ENCODE measurements around the gene TNNT2. TPM values are rescaled to one million over a fixed set of nuclear protein-coding genes. Genes with fewer than 3 reads are reported as not detected.

TNNT2 gene
- total RNA-seq, 1 donor from 2014 or later: 3.3 TPM

GRCh38 chr1:201331166-201331565, 46.3 kb downstream of the TNNT2 start:
- Mint-ChIP-seq H3K4me3 (ENCODE audit: unreplicated experiment) (no peak overlapping the region), H3K27me3 (ENCODE audit: unreplicated experiment) (peaks cover 2% of the 10 kb centered on the region), H3K9me3 (ENCODE audit: unreplicated experiment) (no peaks in the 10 kb centered on the region), H3K27ac (ENCODE audit: unreplicated experiment) (no peak overlapping the region), H3K4me1 (ENCODE audit: unreplicated experiment) (no peaks in the 10 kb centered on the region), H3K36me3 (ENCODE audit: low read depth, unreplicated experiment) (peaks cover 6% of the 10 kb centered on the region)
- TF ChIP-seq CTCF (IDR thresholded peaks at IDR 0.05; ENCODE audit: unreplicated experiment): no peak
- DNase-seq (ENCODE audit: low spot score): no peak

GRCh38 chr1:201330541-201330940, 46.9 kb downstream of the TNNT2 start:
- peaks cover 2% of the 10 kb centered on the region for H3K27me3 Mint-ChIP-seq (ENCODE audit: unreplicated experiment)
- TF ChIP-seq CTCF (IDR thresholded peaks at IDR 0.05; ENCODE audit: unreplicated experiment): no peak
- no peak for DNase-seq (ENCODE audit: low spot score)
- H3K4me1 Mint-ChIP-seq (ENCODE audit: unreplicated experiment): no peaks in the 10 kb centered on the region
- H3K36me3 Mint-ChIP-seq (ENCODE audit: low read depth, unreplicated experiment): peaks cover 6% of the 10 kb centered on the region
- no peaks in the 10 kb centered on the region for H3K9me3 Mint-ChIP-seq (ENCODE audit: unreplicated experiment)
- no peak overlapping the region for H3K27ac Mint-ChIP-seq (ENCODE audit: unreplicated experiment)
- no peak overlapping the region for H3K4me3 Mint-ChIP-seq (ENCODE audit: unreplicated experiment)

GRCh38 chr1:201329801-201330200, 47.7 kb downstream of the TNNT2 start:
- TF ChIP-seq CTCF (IDR thresholded peaks at IDR 0.05; ENCODE audit: unreplicated experiment): no peak
- no peaks in the 10 kb centered on the region for H3K4me1 Mint-ChIP-seq (ENCODE audit: unreplicated experiment)
- no peaks in the 10 kb centered on the region for H3K9me3 Mint-ChIP-seq (ENCODE audit: unreplicated experiment)
- peaks cover 6% of the 10 kb centered on the region for H3K36me3 Mint-ChIP-seq (ENCODE audit: low read depth, unreplicated experiment)
- peaks cover 2% of the 10 kb centered on the region for H3K27me3 Mint-ChIP-seq (ENCODE audit: unreplicated experiment)
- no peak overlapping the region for H3K27ac Mint-ChIP-seq (ENCODE audit: unreplicated experiment)
- no peak overlapping the region for H3K4me3 Mint-ChIP-seq (ENCODE audit: unreplicated experiment)
- no peak for DNase-seq (ENCODE audit: low spot score)

GRCh38 chr1:201329286-201329685, 48.2 kb downstream of the TNNT2 start:
- Mint-ChIP-seq H3K36me3 (ENCODE audit: low read depth, unreplicated experiment) (peaks cover 6% of the 10 kb centered on the region), H3K4me1 (ENCODE audit: unreplicated experiment) (no peaks in the 10 kb centered on the region), H3K27ac (ENCODE audit: unreplicated experiment) (no peak overlapping the region), H3K9me3 (ENCODE audit: unreplicated experiment) (no peaks in the 10 kb centered on the region), H3K27me3 (ENCODE audit: unreplicated experiment) (peaks cover 2% of the 10 kb centered on the region), H3K4me3 (ENCODE audit: unreplicated experiment) (no peak overlapping the region)
- DNase-seq (ENCODE audit: low spot score): no peak
- TF ChIP-seq CTCF (IDR thresholded peaks at IDR 0.05; ENCODE audit: unreplicated experiment): no peak

- Mint-ChIP-seq H3K4me1 (ENCODE audit: unreplicated experiment) (no peaks in the 10 kb centered on the region), H3K27me3 (ENCODE audit: unreplicated experiment) (peaks cover 2% of the 10 kb centered on the region), H3K9me3 (ENCODE audit: unreplicated experiment) (no peaks in the 10 kb centered on the region), H3K36me3 (ENCODE audit: low read depth, unreplicated experiment) (peaks cover 6% of the 10 kb centered on the region), H3K27ac (ENCODE audit: unreplicated experiment) (no peak overlapping the region), H3K4me3 (ENCODE audit: unreplicated experiment) (no peak overlapping the region)
- no peak for DNase-seq (ENCODE audit: low spot score)
- no peak for TF ChIP-seq CTCF (IDR thresholded peaks at IDR 0.05; ENCODE audit: unreplicated experiment)
Observed at GRCh38 chr1:201328576-201328975, 48.9 kb downstream of the TNNT2 start.

All from endothelial cell (in vitro differentiated cells).